ENCODE results near the gene NPIPB6.
"Not testable (repeated sequence)": the region's sequence is repeated elsewhere in the genome, so short reads cannot be mapped to it uniquely, and the experiment has no call there.

The NPIPB6 gene

DNA sequence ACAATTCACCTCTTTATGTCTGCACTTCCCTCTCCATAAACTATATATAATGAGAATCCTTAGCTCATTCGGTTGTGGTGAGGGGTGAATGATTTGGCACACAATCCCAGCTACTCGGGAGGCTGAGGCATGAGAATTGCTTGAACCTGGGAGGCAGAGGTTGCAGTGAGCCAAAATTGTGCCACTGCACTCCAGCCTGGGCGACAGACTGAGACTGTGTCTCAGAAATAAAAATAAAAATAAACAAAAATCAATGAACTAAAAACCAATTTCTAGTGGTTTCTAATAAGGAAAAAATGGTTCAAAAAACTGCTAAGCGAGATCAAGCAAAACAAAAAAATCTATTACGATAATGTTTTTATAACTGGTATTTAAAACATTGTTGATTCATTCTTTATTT lies at the start of gene NPIPB6:
Gene NPIPB6 (minus strand): TSS at position 101 of the 400 bp plus-strand sequence. CDS start 686 bp downstream, outside the sequence.
- not testable (repeated sequence) for H3K9ac ChIP-seq (ENCODE audit: low read depth in 1 of 2, low read length in 2 of 2); H3K27ac ChIP-seq (ENCODE audit: low read depth in 2 of 2, low read length in 2 of 2); H3K36me3 ChIP-seq (ENCODE audit: control insufficient read depth in 2 of 2, insufficient read depth in 2 of 2, low read length in 2 of 2); H3K27me3 ChIP-seq (ENCODE audit: control insufficient read depth in 2 of 2, insufficient read depth in 2 of 2, low read length in 2 of 2); H3K9me3 ChIP-seq (ENCODE audit: control insufficient read depth in 2 of 2, low read length in 2 of 2); H3K4me3 ChIP-seq (ENCODE audit: low read length in 2 of 2); H3K4me1 ChIP-seq (ENCODE audit: control insufficient read depth in 2 of 2, insufficient read depth in 2 of 2, low read length in 2 of 2)

DNA sequence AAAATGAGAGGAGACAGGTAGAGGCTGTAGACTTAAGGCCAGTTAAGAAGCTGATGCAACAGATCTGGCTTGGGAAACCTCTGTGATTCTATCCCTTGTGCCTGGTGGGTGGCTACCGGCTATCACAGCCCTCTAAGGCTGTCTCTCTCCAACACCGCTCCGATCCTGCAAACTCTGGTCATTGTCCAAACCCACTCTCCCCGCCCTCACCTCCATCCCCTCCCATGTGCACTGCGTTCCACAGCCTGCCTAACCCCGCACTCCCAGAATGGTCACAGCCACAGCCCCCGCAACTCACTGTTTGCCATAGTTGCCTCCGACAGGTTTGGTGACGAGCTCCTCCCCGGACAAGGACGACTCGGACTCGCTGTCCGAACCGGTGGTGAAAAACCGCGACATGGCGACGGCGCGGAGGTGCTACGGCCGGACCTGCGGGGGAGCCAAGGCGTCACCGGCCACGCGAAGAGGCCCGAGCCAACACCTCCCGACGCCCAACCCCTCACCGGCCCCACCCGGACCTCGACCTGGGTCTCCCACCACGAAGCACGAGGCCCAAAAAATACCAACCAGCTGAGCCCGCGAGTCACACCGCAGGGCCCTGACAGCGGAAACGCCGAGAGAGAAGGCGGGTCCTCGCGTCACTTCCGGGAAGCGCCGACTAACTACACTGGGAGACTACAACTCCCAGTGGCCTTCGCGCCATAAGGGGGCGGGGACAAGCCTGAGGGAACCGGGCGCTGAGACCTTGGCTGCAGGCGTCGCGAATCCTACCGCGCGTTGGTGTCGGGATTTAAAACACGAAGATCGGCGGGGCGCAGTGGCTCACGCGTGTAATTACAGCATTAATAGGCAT lies 40.1 kb upstream of the NPIPB6 start, which contains the start of gene EIF3CL:
Gene EIF3CL (minus strand): TSS at position 622 of the 853 bp plus-strand sequence. CDS start 223 bp downstream, at position 399.
- not testable (repeated sequence) for H3K27me3 ChIP-seq (ENCODE audit: control insufficient read depth in 2 of 2, insufficient read depth in 2 of 2, low read length in 2 of 2); H3K27ac ChIP-seq (ENCODE audit: low read depth in 2 of 2, low read length in 2 of 2); H3K36me3 ChIP-seq (ENCODE audit: control insufficient read depth in 2 of 2, insufficient read depth in 2 of 2, low read length in 2 of 2); H3K9me3 ChIP-seq (ENCODE audit: control insufficient read depth in 2 of 2, low read length in 2 of 2); H3K4me1 ChIP-seq (ENCODE audit: control insufficient read depth in 2 of 2, insufficient read depth in 2 of 2, low read length in 2 of 2); H3K9ac ChIP-seq (ENCODE audit: low read depth in 1 of 2, low read length in 2 of 2)
- peak within 1 kb of the TSS in 1 of 2 donors; percentile 61 for H3K4me3 ChIP-seq (ENCODE audit: low read length in 2 of 2)

DNA sequence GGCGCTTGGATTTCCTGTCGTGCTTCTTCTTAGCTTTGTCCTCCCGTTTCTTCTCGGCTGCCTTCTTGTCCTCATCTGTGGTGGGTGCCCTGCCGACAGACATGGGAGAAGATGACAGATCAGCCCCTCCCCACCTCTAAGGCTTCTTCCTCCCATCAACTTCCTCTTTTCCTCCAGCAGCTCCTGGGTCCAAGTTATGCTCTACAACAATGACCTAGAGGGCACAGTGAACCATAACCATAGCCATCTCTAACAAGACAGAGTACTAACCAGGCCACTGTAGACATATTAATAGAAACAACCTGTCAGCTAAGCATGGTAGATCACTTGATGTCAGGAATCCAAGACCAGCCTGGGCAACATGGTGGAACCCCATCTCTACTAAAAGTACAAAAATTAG lies 28.7 kb upstream of the NPIPB6 start:
- not testable (repeated sequence) for H3K9me3 ChIP-seq (ENCODE audit: control insufficient read depth in 2 of 2, low read length in 2 of 2); H3K4me3 ChIP-seq (ENCODE audit: low read length in 2 of 2); H3K27me3 ChIP-seq (ENCODE audit: control insufficient read depth in 2 of 2, insufficient read depth in 2 of 2, low read length in 2 of 2)

DNA sequence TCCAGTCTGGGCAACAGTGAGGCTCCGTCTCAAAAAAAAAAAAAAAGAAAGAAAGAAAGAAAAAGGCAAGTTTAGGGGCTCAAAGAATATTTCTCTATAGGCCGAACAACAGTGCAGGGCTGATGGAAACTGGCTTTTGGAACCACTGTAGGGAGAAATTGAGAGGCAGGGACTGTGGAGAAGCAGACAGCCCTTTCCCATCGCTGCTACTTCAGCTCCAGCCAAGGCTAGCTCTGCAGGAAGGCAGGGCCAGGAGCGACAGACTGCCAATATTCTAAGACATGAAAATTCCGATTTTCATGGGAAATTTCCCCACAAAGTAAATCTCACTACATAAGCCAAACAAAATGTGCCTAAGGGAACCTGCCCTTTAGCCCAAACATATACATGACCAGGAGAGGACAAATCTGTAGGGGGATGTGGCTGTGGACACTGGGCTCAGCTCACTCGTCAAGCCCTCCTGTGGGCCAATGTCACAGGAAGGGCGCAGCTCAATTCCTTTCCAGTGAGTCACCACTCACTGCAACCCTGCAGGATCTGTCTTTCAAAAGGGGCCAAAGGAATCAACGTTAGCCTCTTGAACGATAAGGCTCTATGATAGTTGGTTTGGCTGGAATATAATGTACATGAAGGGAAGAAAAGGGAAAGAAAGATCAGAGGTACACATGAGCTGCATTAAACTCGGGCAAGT lies 19.0 kb upstream of the NPIPB6 start:
- not testable (repeated sequence) for H3K4me3 ChIP-seq (ENCODE audit: low read length in 2 of 2); H3K9ac ChIP-seq (ENCODE audit: low read depth in 1 of 2, low read length in 2 of 2)

More for the DNA sequence above, 28.7 kb upstream of the NPIPB6 start:
- H3K27ac ChIP-seq (ENCODE audit: low read depth in 2 of 2, low read length in 2 of 2); H3K36me3 ChIP-seq (ENCODE audit: control insufficient read depth in 2 of 2, insufficient read depth in 2 of 2, low read length in 2 of 2); H3K4me1 ChIP-seq (ENCODE audit: control insufficient read depth in 2 of 2, insufficient read depth in 2 of 2, low read length in 2 of 2); H3K9ac ChIP-seq (ENCODE audit: low read depth in 1 of 2, low read length in 2 of 2): not testable (repeated sequence)

DNA sequence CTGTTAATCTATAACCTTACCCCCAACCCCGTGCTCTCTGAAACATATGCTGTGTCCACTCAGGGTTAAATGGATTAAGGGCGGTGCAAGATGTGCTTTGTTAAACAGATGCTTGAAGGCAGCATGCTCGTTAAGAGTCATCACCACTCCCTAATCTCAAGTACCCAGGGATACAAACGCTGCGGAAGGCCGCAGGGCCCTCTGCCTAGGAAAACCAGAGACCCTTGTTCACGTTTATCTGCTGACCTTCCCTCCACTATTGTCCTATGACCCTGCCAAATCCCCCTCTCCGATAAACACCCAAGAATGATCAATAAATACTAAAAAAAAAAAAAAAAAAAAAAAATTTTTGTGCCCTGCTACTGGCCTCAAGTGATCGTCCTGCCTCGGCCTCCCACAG lies 14.5 kb upstream of the NPIPB6 start:
- H3K4me1 ChIP-seq (ENCODE audit: control insufficient read depth in 2 of 2, insufficient read depth in 2 of 2, low read length in 2 of 2): not testable (repeated sequence)

More for the DNA sequence above, 19.0 kb upstream of the NPIPB6 start:
- not testable (repeated sequence) for H3K4me1 ChIP-seq (ENCODE audit: control insufficient read depth in 2 of 2, insufficient read depth in 2 of 2, low read length in 2 of 2); H3K36me3 ChIP-seq (ENCODE audit: control insufficient read depth in 2 of 2, insufficient read depth in 2 of 2, low read length in 2 of 2); H3K27ac ChIP-seq (ENCODE audit: low read depth in 2 of 2, low read length in 2 of 2); H3K27me3 ChIP-seq (ENCODE audit: control insufficient read depth in 2 of 2, insufficient read depth in 2 of 2, low read length in 2 of 2); H3K9me3 ChIP-seq (ENCODE audit: control insufficient read depth in 2 of 2, low read length in 2 of 2)

DNA sequence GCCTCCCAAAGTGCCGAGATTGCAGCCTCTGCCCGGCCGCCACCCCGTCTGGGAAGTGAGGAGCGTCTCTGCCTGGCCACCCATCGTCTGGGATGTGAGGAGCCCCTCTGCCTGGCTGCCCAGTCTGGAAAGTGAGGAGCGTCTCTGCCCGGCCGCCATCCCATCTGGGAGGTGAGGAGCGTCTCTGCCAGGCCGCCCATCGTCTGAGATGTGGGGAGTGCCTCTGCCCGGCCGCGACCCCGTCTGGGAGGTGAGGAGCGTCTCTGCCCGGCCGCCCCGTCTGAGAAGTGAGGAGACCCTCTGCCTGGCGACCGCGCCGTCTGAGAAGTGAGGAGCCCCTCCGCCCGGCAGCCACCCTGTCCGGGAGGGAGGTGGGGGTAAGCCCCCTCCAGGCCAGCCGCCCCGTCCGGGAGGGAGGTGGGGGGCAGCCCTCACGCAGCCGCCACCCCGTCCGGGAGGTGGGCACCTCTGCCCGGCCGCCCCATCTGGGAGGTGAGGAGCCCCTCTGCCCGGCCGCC lies 13.9 kb upstream of the NPIPB6 start:
- H3K27me3 ChIP-seq (ENCODE audit: control insufficient read depth in 2 of 2, insufficient read depth in 2 of 2, low read length in 2 of 2); H3K9ac ChIP-seq (ENCODE audit: low read depth in 1 of 2, low read length in 2 of 2); H3K4me1 ChIP-seq (ENCODE audit: control insufficient read depth in 2 of 2, insufficient read depth in 2 of 2, low read length in 2 of 2); H3K36me3 ChIP-seq (ENCODE audit: control insufficient read depth in 2 of 2, insufficient read depth in 2 of 2, low read length in 2 of 2); H3K9me3 ChIP-seq (ENCODE audit: control insufficient read depth in 2 of 2, low read length in 2 of 2); H3K27ac ChIP-seq (ENCODE audit: low read depth in 2 of 2, low read length in 2 of 2); H3K4me3 ChIP-seq (ENCODE audit: low read length in 2 of 2): not testable (repeated sequence)

More for the DNA sequence above, 14.5 kb upstream of the NPIPB6 start:
- H3K4me3 ChIP-seq (ENCODE audit: low read length in 2 of 2); H3K9me3 ChIP-seq (ENCODE audit: control insufficient read depth in 2 of 2, low read length in 2 of 2); H3K36me3 ChIP-seq (ENCODE audit: control insufficient read depth in 2 of 2, insufficient read depth in 2 of 2, low read length in 2 of 2); H3K9ac ChIP-seq (ENCODE audit: low read depth in 1 of 2, low read length in 2 of 2); H3K27ac ChIP-seq (ENCODE audit: low read depth in 2 of 2, low read length in 2 of 2); H3K27me3 ChIP-seq (ENCODE audit: control insufficient read depth in 2 of 2, insufficient read depth in 2 of 2, low read length in 2 of 2): not testable (repeated sequence)

DNA sequence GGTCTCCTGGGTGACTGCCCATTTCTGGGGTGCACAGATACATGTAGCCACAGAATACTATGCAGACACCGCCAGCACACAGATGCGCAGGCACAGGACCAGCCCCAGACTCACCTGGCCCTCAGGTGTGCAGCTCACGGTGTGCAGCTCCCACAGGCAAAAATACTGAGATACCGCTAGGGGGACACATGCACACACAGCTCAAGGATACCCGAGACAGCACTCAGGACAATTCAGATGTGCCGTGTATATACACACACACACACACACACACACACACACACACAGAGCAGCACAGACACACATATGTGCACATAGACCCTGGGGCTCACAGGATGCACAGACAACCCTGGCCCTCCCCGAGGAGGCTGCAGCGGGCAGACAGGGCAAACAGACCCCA lies 11.8 kb upstream of the NPIPB6 start:
- not testable (repeated sequence) for H3K27me3 ChIP-seq (ENCODE audit: control insufficient read depth in 2 of 2, insufficient read depth in 2 of 2, low read length in 2 of 2); H3K9ac ChIP-seq (ENCODE audit: low read depth in 1 of 2, low read length in 2 of 2); H3K4me3 ChIP-seq (ENCODE audit: low read length in 2 of 2); H3K27ac ChIP-seq (ENCODE audit: low read depth in 2 of 2, low read length in 2 of 2); H3K36me3 ChIP-seq (ENCODE audit: control insufficient read depth in 2 of 2, insufficient read depth in 2 of 2, low read length in 2 of 2); H3K9me3 ChIP-seq (ENCODE audit: control insufficient read depth in 2 of 2, low read length in 2 of 2); H3K4me1 ChIP-seq (ENCODE audit: control insufficient read depth in 2 of 2, insufficient read depth in 2 of 2, low read length in 2 of 2)

DNA sequence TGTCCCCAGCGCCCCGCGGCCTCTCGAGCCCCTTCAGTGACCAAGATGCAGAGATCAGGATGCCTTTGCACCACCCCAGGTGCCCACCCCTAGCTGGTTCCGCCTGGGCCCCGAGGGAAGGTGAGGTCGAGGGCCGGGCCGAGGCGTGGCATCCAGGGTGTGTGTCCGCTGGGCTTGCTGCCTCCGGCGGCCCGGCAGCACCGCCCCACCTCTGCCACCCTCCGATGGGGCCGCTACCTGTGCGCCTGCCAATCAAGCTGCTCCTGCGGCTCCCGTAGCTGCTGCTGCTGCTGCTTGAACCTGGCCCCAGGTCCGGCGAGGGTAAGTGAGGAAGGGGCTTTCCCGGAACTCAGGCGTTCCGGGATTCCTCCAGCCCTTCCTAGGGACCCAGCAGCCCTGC lies 11.0 kb upstream of the NPIPB6 start:
- H3K36me3 ChIP-seq (ENCODE audit: control insufficient read depth in 2 of 2, insufficient read depth in 2 of 2, low read length in 2 of 2); H3K27ac ChIP-seq (ENCODE audit: low read depth in 2 of 2, low read length in 2 of 2); H3K27me3 ChIP-seq (ENCODE audit: control insufficient read depth in 2 of 2, insufficient read depth in 2 of 2, low read length in 2 of 2); H3K9ac ChIP-seq (ENCODE audit: low read depth in 1 of 2, low read length in 2 of 2); H3K4me3 ChIP-seq (ENCODE audit: low read length in 2 of 2); H3K9me3 ChIP-seq (ENCODE audit: control insufficient read depth in 2 of 2, low read length in 2 of 2); H3K4me1 ChIP-seq (ENCODE audit: control insufficient read depth in 2 of 2, insufficient read depth in 2 of 2, low read length in 2 of 2): not testable (repeated sequence)

DNA sequence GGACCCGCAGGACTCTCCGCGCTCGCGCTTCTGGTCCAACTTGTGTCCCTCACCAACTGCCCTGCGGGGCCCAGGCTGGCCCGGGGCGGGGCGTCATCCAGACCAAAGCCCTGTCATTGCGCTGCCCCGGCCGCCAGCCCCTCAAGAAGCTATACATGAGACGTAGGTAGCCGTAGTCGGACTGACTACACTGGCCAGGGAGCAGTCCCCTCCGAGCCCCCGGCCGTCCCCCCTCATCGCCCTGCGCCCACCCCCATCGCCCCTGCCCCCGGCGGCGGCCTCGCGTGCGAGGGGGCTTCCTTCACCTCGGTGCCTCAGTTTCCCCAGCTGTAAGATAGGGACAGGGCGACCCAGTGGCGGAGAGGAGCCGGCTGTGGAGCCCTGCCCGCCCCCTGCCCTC lies 4.6 kb upstream of the NPIPB6 start:
- not testable (repeated sequence) for H3K36me3 ChIP-seq (ENCODE audit: control insufficient read depth in 2 of 2, insufficient read depth in 2 of 2, low read length in 2 of 2); H3K27ac ChIP-seq (ENCODE audit: low read depth in 2 of 2, low read length in 2 of 2); H3K4me1 ChIP-seq (ENCODE audit: control insufficient read depth in 2 of 2, insufficient read depth in 2 of 2, low read length in 2 of 2); H3K9me3 ChIP-seq (ENCODE audit: control insufficient read depth in 2 of 2, low read length in 2 of 2); H3K27me3 ChIP-seq (ENCODE audit: control insufficient read depth in 2 of 2, insufficient read depth in 2 of 2, low read length in 2 of 2); H3K9ac ChIP-seq (ENCODE audit: low read depth in 1 of 2, low read length in 2 of 2); H3K4me3 ChIP-seq (ENCODE audit: low read length in 2 of 2)
